ENCODE data around the gene NPTX2.

Gene NPTX2

DNA sequence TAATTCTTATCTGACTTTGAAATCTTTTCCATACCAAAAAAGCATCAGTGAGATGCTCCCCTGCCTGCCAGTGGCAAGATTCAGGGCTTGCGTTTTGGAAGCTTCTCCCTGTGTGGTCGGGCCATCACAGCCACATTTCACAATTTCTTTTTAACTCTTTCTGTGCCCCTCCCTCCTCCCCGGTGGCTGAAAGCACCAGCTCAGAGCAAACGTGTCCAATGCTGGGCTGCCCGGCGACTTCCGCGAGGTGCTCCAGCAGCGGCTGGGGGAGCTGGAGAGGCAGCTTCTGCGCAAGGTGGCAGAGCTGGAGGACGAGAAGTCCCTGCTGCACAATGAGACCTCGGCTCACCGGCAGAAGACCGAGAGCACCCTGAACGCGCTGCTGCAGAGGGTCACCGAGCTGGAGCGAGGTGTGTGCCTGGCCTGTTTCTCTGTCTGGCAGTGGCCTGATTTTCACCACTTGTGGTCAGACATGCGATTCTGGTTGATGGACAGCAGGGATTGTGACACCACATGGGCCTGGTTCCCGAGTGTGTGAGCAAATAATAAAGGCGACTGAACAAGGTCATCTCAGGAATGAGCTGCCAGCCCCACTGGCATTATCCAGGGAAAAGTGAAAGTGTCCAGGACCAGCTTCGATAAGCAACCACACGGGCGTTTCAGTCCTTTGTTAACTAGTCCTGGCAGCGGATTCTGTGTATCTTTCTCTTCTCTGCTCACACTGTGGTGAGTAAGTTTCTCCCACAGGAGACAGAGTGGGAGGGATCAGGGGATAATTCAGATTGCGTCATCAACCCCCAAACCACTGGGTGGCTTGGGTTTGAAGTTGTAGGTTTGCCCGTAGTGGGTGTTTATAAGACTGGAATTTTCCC, 2.6 kb downstream of the NPTX2 start:
- DNase-seq = no peak

DNA sequence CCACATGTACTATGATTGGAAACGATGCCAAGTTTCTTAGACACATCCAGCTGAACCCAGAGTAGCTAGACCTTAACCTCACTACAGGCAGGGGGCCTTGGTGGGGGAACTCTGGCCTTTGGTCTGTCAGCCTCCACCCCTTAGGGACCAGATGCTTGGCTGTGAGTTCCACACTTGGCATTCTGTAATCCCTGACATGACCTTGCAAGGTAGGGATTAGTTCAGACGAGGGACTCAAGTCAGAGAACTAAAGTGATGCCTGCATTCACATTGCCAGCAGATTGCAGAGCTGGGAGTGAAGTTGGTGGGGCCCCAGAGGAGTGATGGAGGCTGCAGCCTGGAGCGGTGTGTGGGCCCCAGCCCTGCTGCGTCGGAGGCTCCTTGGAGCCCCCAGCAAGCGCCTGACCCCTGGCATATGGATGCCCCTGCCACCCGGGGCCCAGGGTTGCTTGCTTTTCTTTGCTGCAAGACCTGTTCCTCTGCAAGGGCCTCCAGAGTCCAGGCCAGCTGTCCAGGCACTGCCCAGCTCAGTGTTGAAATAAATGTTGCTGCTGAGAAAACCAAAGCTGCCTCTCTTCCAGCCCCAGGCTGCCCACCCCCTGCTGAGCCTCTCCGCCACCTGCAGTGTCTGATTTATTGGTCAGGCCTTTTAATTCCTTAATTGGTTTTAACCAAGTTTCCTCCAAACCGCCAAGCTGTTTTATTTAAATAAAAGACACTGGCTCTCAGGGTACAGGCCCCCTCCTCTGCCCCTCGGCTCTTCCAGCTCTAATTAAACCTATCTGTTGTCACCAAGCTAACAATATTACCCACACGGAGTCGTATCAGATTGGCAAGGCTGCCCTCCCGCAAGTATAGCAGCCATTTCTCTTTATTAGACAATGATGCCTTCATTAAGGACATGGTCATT, 4.7 kb downstream of the NPTX2 start:
- no peak for DNase-seq

DNA sequence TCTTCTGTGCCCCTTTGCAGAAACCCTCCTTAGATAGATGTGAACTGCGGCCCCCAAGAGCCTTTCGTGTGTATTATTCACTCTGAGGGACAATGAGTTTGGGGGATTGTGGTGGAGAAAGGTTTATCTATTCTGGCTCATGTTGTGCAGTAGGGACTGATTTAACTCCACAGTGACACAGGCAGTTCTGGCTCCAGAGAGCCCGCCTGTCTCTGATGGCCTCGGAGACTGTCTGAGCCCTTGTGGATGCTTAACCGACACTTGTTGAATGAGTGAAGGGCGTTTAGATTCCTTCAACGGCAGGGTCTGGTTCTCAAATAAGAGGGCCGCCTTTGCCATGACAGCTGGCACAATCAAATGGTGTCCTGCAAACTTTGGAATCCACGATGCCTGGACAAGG, 5.8 kb downstream of the NPTX2 start:
- DNase-seq = no peak

DNA sequence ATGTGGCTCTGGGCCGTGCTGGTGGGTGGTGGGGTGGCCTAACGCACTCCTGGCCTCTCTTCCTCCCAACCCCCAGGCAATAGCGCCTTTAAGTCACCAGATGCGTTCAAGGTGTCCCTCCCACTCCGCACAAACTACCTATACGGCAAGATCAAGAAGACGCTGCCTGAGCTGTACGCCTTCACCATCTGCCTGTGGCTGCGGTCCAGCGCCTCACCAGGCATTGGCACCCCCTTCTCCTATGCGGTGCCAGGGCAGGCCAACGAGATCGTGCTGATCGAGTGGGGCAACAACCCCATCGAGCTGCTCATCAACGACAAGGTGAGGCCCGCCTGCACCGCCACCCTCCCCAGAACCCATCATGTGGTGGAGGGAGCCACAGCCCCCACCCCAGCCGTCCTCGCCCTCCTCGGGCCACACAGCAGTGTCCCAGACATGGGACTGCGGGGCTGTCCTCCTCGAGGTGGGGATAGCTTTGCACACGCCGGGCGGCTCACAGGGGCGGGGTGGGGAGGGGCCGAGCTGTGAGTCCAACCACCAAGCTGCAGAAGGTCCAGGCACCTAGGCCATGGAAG, 7.8 kb downstream of the NPTX2 start:
- DNase-seq = no peak

DNA sequence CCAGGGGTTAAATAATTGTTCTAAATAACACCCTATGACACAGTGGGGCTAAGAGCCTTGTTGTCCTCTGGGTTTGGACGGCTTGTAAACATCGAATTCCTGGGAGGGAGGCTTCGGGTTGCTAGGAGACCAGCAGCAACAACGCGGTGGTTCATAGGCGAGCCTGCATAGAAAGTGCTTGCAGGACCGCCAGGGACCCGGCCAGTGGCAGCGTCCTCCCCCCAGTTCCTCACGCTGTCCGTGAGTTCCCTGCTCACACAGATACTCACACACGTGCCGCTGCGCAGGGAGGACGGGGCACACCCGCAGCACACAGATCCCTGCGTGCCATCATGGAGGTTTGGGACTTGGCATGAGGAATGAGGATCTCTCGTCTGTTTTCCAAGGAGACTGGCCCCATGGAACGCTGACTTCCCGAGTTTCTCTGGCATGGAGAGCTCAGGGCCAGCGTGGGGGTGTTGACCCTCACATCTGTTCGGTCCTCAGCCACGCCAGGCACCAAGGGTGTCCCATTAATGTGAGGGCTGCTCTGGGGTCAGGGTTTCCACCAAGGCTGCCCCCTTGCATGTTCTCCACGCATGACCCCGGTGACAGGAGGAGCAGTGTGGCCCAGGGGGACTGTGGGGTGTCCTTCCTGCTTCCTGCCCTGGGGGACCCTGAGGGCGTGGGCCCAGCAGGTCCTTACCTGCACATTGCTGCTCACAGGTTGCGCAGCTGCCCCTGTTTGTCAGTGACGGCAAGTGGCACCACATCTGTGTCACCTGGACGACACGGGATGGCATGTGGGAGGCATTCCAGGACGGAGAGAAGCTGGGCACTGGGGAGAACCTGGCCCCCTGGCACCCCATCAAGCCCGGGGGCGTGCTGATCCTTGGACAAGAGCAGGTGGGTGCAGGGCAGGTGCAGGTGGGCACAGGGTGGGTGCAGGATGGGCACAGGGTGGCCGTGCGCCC, 9.7 kb downstream of the NPTX2 start:
- no peak for DNase-seq

GRCh38 chr7:98627413-98627790, 10.3 kb downstream of the NPTX2 start:
- DNase-seq = no peak

DNA sequence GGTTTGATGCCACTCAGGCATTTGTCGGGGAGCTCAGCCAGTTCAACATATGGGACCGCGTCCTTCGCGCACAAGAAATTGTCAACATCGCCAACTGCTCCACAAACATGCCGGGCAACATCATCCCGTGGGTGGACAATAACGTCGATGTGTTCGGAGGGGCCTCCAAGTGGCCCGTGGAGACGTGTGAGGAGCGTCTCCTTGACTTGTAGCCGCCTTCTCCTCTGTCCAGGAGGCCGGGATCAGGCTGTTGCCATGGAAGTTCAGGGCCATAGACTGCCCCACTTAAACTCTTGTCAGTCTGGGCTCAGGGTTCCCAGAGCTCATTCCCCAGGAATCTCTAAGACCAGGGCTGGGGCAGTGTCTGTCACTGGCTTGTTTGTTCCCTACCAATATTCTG, 11.3 kb downstream of the NPTX2 start:
- no peak for DNase-seq

DNA sequence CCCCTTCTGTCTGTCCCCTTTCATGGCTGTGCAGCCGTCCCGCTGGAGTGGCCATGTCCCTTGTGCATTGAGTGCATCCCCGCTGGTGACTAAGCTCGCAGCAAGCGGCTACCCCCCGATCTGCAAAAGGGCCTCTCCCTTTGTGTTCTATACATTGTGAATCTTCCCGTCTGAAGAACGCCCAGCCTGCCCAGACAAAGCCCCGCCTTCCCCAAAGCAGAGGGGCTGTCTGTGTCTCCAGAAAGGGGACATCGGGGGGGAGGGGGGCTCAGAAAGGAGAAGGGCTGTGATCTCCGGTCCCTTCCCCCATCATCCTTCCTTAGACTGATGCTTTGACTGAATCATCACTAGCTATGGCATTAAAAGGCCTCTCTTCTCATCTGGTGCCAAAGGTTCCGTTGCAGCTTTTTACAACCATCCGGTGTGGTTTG, 11.9 kb downstream of the NPTX2 start:
- DNase-seq = no peak

DNA sequence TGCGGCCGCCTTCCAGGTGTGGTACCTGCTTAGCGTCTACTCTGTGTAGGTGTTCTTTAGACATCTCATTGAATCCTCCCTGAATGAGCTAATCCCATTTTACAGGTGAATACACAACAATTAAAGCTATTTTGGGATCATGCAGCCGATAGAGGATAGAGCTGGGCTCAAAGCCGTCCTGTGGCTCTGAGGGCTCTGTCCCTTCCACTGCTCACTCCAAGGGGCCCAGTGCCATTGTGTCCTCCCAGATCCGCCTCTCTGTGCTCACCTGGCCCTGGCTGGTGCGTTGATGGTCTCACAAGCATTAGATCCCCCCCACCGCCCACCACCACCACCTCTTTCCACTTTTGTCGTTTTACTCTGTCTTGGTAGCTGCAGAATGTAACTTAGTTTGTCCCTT, 13.1 kb downstream of the NPTX2 start:
- DNase-seq = no peak

- DNase-seq = no peak
These were observed 13.7 kb downstream of the NPTX2 start for GRCh38 chr7:98630770-98631169.

GRCh38 chr7:98638853-98639252, 21.8 kb downstream of the NPTX2 start:
- DNase-seq = no peak

DNA sequence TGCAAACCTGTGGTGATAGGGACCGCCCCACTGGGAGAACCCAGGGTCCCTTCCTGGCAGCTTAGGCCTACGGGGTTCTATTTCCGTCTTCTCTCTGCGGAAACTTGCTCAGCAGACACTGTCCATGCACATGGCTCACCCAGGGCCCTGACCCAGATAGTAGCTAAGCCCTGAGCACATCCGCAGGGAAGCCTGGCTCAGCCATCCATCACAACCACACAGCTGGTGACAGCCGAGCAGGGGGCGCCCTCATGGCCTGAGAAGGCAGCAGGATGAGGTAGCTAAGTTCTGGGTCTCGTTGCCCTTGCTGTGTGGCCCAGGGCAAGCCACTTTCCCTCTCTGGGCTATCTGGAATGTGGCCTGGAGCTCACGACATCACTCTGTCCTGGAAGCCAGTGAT, 23.3 kb downstream of the NPTX2 start:
- DNase-seq = no peak

- DNase-seq = no peak
These were observed 24.8 kb downstream of the NPTX2 start for GRCh38 chr7:98641646-98642500.

DNA sequence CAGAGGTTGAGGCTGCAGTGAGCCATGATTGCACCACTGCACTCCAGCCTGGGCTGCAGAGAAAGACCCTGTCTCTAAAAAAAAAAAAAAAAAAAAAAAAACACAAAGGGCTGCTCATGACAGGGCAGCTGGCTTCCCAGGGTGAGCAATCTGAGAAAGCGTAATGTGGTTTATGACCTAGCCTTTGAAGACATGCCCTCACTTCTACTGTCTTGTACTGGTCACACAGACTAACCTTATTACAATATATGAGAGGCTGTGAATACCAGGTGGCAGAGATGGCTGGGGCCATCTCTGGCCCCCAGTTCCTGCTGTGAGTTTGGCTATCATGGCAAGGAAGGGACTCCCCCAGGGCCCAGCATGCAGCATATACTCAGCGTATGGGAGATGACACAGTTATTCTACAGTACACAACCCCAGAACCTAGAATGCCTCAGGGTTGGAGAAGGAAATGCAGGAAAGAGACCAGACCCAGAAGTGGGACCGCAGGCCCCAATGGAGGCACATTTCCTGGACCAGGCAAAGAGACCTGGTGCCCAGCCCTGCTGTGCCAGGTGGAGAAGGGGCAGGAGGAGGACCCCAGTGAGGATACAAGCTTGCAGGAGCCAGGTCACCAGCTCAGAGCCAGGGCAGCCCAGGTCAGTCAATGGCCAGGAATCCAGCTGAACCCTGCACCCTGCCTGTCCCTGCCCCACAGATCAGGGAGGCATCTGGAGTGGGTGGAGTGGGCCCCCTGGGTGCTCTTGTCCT, 26.3 kb downstream of the NPTX2 start:
- no peak for DNase-seq

DNA sequence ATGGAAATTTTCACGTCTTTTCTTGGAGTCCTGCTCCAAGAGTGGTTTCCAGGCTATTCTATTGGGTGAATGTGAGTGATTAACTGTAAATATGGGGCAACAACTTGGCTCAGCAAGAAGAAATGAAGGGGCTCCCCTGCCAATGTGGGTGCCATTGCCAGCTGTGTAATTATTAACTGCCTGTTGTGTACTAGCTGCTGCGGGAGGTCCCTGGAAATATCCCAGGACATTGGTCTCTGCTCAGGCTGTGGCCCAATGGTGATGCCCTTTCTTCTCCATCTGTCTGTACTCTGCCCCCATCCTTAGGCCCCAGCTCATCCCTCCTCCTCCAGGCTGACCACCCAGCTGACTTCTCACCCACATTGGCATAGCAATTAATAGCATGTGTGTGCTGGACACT, 29.4 kb downstream of the NPTX2 start:
- no peak for DNase-seq

DNA sequence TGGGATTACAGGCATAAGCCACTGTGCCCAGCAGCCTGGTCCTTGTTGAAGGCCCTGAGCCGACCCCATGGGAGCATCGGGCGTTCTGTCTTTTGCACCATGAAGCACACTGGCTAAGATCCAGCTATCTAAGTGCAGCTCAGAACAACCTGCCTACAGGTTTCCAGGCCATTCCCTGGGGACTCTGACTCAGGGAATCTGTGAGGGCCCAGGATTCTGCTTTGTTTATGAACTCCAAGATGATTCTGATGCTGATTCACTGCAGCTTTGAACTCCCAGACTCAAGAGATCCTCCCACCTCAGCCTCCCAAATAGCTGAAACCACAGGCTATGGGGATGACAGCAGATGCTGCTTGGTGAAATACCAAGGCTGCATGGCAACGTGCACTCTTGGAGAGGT, 30.2 kb downstream of the NPTX2 start:
- DNase-seq = no peak

DNA sequence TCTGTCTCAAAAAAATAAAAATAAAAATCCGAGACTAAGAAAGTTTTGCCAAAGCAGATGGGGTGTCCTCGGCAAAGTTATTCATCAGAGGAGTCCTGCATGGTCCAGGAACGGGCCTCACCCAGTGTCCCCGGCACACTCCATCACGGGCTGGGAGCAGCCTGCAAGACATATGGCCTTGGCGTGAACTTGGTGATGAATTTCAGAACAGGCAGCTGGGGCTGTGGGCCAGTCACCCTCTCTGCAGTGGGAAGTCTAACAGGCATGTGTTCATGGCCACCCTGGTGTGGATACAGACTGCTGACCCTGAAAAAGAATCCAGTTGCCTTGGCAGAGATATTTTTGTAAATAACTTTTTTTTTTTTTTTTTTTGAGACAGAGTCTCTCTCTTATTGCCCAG, 34.7 kb downstream of the NPTX2 start:
- no peak for DNase-seq

DNA sequence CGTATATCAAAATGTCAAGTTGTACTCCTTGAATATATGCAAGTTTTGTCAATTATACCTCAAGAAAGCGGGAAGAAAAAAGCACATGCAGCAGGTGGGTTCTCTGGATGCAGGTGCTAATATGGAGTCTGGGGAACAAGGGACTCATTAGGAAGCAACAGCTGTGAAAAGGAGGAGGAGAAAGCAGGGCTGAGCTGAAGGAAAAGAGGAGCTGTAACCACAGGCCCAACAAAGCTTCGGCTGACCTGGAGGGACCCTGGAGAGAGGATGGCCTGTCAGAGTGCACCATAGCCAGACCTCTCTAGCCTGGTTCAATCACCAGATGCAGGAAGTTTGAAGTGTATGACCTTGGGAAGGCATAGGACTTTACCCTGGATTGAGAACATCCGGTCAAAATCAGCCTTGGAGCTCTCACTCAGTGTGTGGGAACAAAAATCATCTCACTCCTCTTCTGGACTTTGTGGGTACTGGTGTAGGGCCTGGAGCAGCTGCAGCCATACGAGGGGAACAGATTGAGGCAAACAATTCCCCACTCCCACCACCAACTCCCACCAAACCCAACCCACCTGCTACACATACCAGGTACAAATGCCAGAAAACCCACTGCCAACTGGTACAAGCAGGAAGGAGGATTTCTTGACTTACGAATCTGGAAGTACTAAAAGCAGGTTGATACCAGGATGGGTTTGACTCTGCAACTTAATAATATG, 36.7 kb downstream of the NPTX2 start:
- DNase-seq = no peak

DNA sequence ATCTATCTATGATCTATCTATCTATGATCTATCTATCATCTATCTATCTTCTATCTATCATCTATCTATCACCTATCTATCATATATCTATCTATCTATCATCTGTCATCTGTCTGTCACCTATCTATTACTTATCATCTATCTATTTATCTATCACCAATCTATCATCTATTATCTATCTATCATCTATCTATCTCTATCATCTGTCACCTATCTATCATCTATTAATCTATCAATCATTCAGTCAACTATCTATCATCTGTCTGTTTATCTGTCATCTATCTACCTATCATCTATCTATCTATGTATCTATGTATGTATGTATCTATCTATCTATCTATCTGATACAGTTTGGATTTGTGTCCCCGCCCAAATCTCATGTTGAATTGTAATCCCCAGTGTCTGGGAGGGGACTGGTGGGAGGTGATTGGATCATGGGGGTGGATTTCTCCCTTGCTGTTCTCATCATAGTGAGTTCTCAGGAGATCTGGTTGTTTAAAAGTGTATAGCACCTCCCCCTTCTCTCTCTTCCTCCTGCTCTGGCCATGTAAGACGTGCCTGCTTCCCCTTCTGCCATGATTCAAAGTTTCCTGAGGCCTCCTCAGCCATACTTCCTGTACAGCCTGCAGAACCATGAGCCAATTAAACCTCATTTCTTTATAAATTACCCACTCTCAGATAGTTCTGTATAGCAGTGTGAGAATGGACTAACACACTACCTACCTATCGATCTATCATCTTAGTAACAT, 37.6 kb downstream of the NPTX2 start:
- no peak for DNase-seq

Measured in stimulated activated CD4-positive, alpha-beta T cell treated with anti-CD3 and anti-CD28 coated beads, Interleukin-12 subunit alpha, Interleukin-12 subunit beta, amount 100 ng/mL, for 4 hours (primary cell).